SK-N-SH (cell line): ENCODE results near the gene PPRC1. TPM values are rescaled to one million over a fixed set of nuclear protein-coding genes. Genes with fewer than 3 reads are reported as not detected.

Source experiments
- CTCF ChIA-PET: fragments of 300-600, 350-600 bp; formaldehyde crosslinking; extraction: SDS; loops from one replicate; lab custom pipeline; 2021; lab: Yijun Ruan, JAX
- POLR2A ChIA-PET: fragments of 350-600 bp; sonication (Branson Sonifier 250); formaldehyde crosslinking; extraction: SDS; loops from one replicate; lab custom pipeline; 2020; ENCODE audit warnings: antibody characterized with exemption, inconsistent platforms; lab: Yijun Ruan, JAX
- DNase-seq: peaks from one replicate; pipeline ENCODE4 v3.0.0; 2012
- H2AFZ ChIP-seq: fragments of 200-600 bp; sonication (generic); 2 replicates; pipeline ENCODE4 v1.8.1; 2016; ENCODE audit warnings: antibody characterized with exemption, mild to moderate bottlenecking, low read depth
- H3F3A ChIP-seq: fragments of 200-600 bp; sonication (generic); replicated peaks from 2 replicates; pipeline ENCODE3; 2016; ENCODE audit warnings: antibody characterized with exemption, mild to moderate bottlenecking; ENCODE audit not compliant: insufficient read depth
- H3K27ac ChIP-seq, 2 experiments: fragments of 200-500 bp in 1 of 2; fragments of 200-600 bp in 1 of 2; sonication (Bioruptor generic) in 1 of 2; sonication (generic), shearing (Covaris generic) in 1 of 2; 2 replicates each; pipeline versions ENCODE4 v1.5.1 to v1.6.1; 2014 to 2016; ENCODE audit warnings: low read depth in 2 of 2, inconsistent platforms in 1 of 2, low read length in 1 of 2, mild to moderate bottlenecking in 1 of 2, mixed read lengths in 1 of 2
- H3K27me3 ChIP-seq: fragments of 200-600 bp; sonication (generic), shearing (Covaris generic); 2 replicates; pipeline ENCODE4 v1.6.1; 2016; ENCODE audit warnings: mixed run types; ENCODE audit not compliant: insufficient read depth
- H3K36me3 ChIP-seq, 2 experiments: fragments of 200-500 bp in 1 of 2; fragments of 200-600 bp in 1 of 2; sonication (Bioruptor generic) in 1 of 2; sonication (generic) in 1 of 2; replicated peaks in 1 of 2; 2 replicates each; pipeline versions ENCODE3 to v1.5.1; 2014 to 2016; ENCODE audit warnings: low read length in 1 of 2, mild to moderate bottlenecking in 1 of 2; ENCODE audit not compliant: insufficient read depth in 2 of 2, control insufficient read depth in 1 of 2
- H3K4me1 ChIP-seq, 2 experiments: fragments of 200-500 bp in 1 of 2; fragments of 200-600 bp in 1 of 2; sonication (Bioruptor generic) in 1 of 2; sonication (generic), shearing (Covaris generic) in 1 of 2; 2 replicates each; pipeline versions ENCODE4 v1.5.1 to v1.6.1; 2014 to 2016; ENCODE audit warnings: low read depth in 1 of 2, low read length in 1 of 2, mixed run types in 1 of 2; ENCODE audit not compliant: insufficient read depth in 2 of 2, control insufficient read depth in 1 of 2
- H3K4me2 ChIP-seq: fragments of 200-600 bp; sonication (generic), shearing (Covaris generic); 2 replicates; pipeline ENCODE4 v1.6.1; 2017; ENCODE audit warnings: mixed run types
- H3K4me3 ChIP-seq, 2 experiments: fragments of 200-500 bp in 1 of 2; fragments of 200-600 bp in 1 of 2; sonication (Bioruptor generic) in 1 of 2; sonication (generic), shearing (Covaris generic) in 1 of 2; 2 replicates each; pipeline versions ENCODE4 v1.5.1 to v1.8.1; 2014 to 2016; ENCODE audit warnings: low read depth in 2 of 2, inconsistent platforms in 1 of 2, low read length in 1 of 2, mild to moderate bottlenecking in 1 of 2, mixed read lengths in 1 of 2, moderate library complexity in 1 of 2
- H3K79me2 ChIP-seq: fragments of 200-600 bp; sonication (generic); 2 replicates; pipeline ENCODE4 v1.8.1; 2017; ENCODE audit warnings: mild to moderate bottlenecking; ENCODE audit not compliant: insufficient read depth
- H3K9ac ChIP-seq: fragments of 200-600 bp; sonication (generic); 2 replicates; pipeline ENCODE4 v1.6.1; 2017; ENCODE audit warnings: mixed run types
- H3K9me2 ChIP-seq: fragments of 200-600 bp; sonication (generic); 2 replicates; pipeline ENCODE4 v1.6.1; 2017; ENCODE audit warnings: mixed run types
- H3K9me3 ChIP-seq: fragments of 200-600 bp; sonication (generic); 2 replicates; pipeline ENCODE4 v1.6.1; 2017; ENCODE audit warnings: mixed run types, mild to moderate bottlenecking, moderate library complexity
- H4K20me1 ChIP-seq: fragments of 200-600 bp; sonication (generic); 2 replicates; pipeline ENCODE4 v1.6.1; 2017; ENCODE audit warnings: mild to moderate bottlenecking, mixed run types; ENCODE audit not compliant: insufficient read depth
- CHD2 ChIP-seq: fragments of 150-350 bp; IDR thresholded peaks from 2 replicates; pipeline ENCODE4 v1.6.1; 2018; ENCODE audit warnings: low read length; ENCODE audit not compliant: partially characterized antibody
- ELF1 ChIP-seq: IDR thresholded peaks from 2 replicates; pipeline ENCODE4 v1.4.0; 2012
- EP300 ChIP-seq, 2 experiments: IDR thresholded peaks; 2 replicates each; pipeline versions ENCODE4 v1.4.0 to v1.6.1; 2012; ENCODE audit warnings: borderline replicate concordance in 1 of 2, low read depth in 1 of 2, low read length in 1 of 2
- FOXJ3 ChIP-seq: sonication (generic); formaldehyde crosslinking; IDR thresholded peaks from 2 replicates; pipeline ENCODE4 v1.5.1; 2020; ENCODE audit warnings: mild to moderate bottlenecking, missing genetic modification reagents
- GABPA ChIP-seq: IDR thresholded peaks from 2 replicates; pipeline ENCODE4 v1.4.0; 2012; ENCODE audit warnings: low read depth, mild to moderate bottlenecking
- GATA2 ChIP-seq: sonication (generic); formaldehyde crosslinking; IDR thresholded peaks from 2 replicates; pipeline ENCODE4 v1.5.0; 2020; ENCODE audit warnings: mild to moderate bottlenecking, missing genetic modification reagents
- JUND ChIP-seq: IDR thresholded peaks from 2 replicates; pipeline ENCODE4 v1.4.0; 2012
- MXI1 ChIP-seq: IDR thresholded peaks from 2 replicates; pipeline ENCODE4 v1.6.1; 2012; ENCODE audit warnings: mild to moderate bottlenecking, low read depth, low read length, improper control_type of control experiment
- NFIC ChIP-seq: IDR thresholded peaks from 2 replicates; pipeline ENCODE4 v1.4.0; 2012; ENCODE audit warnings: borderline replicate concordance
- POLR2AphosphoS5 ChIP-seq: IDR thresholded peaks from 2 replicates; pipeline ENCODE4 v1.6.1; 2012; ENCODE audit warnings: low read depth, low read length
- RAD21 ChIP-seq: IDR thresholded peaks from 2 replicates; pipeline ENCODE4 v1.6.1; 2012; ENCODE audit warnings: mild to moderate bottlenecking, low read length
- REST ChIP-seq: IDR thresholded peaks from 2 replicates; pipeline ENCODE4 v1.6.1; 2012; ENCODE audit warnings: mild to moderate bottlenecking, low read depth, low read length, moderate library complexity
- SMC3 ChIP-seq: IDR thresholded peaks from 2 replicates; pipeline ENCODE4 v1.6.1; 2012; ENCODE audit warnings: low read depth, low read length, improper control_type of control experiment
- TCF12 ChIP-seq: IDR thresholded peaks from 2 replicates; pipeline ENCODE4 v1.4.0; 2012
- TEAD4 ChIP-seq: IDR thresholded peaks from 2 replicates; pipeline ENCODE4 v1.4.0; 2012; ENCODE audit warnings: mild to moderate bottlenecking, borderline replicate concordance; ENCODE audit not compliant: insufficient read depth
- YY1 ChIP-seq: IDR thresholded peaks from 2 replicates; pipeline ENCODE4 v1.4.0; 2012; ENCODE audit warnings: low read depth, mild to moderate bottlenecking
- ZBTB33 ChIP-seq: IDR thresholded peaks from 2 replicates; pipeline ENCODE4 v1.4.0; 2012; ENCODE audit warnings: low read depth, borderline replicate concordance
- WGBS: methylation state at CpG from one replicate; pipeline ENCODE4 v1.1.6; 2017; ENCODE audit warnings: low lambda C conversion rate; 5-methylcytosine and 5-hydroxymethylcytosine counted together
- polyA plus RNA-seq, 3 experiments: library from polyadenylated mRNA; depleted of rRNA; stranded (reverse); fragments of >200 nt; gene quantifications; 2 replicates each; pipeline ENCODE4 v1.2.3, GENCODE V29; 2012
- TF ChIP-seq, protein P1 (sequence below): IDR thresholded peaks from 2 replicates; pipeline ENCODE4 v1.4.0; 2012; ENCODE audit warnings: low read depth
- TF ChIP-seq, protein P2 (sequence below): fragments of 150-350 bp; IDR thresholded peaks from 2 replicates; pipeline ENCODE4 v1.6.1; 2017; ENCODE audit warnings: antibody characterized with exemption, low read length, low read depth, borderline replicate concordance
- TF ChIP-seq, protein P3 (sequence below): IDR thresholded peaks from 2 replicates; pipeline ENCODE4 v1.4.0; 2012; ENCODE audit warnings: low read depth, borderline replicate concordance

The PPRC1 gene
- polyA plus RNA-seq, 1 of the 3 experiments (the other 2 are of a cell fraction) = 23.1 TPM

DNA sequence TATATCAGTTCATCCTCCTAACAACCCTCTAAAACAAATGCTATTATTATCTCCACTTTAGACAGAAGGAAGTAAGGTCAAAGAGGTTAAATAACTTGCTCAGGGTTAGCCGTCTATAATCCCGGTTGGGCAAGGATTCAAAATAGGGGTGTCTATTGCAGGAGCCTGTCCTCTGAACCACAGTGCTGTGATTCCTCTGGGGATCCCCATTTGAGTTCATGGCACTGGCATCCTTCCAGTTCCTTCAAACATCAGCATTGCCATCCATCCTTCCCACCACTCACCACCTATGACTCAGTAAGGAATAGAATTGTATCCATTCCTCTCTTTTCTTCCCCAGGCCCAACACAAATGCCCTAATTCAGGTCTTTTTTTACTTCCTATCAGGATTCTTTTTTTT lies 42.1 kb upstream of the PPRC1 start:
- ChIA-PET CTCF (interaction anchor here (2.0 kb wide), 1 partner anchor 18 kb away, joined by 11 read pairs; no protein-coding TSS in a partner anchor), POLR2A (no interaction called here)
- no peak for DNase-seq

DNA sequence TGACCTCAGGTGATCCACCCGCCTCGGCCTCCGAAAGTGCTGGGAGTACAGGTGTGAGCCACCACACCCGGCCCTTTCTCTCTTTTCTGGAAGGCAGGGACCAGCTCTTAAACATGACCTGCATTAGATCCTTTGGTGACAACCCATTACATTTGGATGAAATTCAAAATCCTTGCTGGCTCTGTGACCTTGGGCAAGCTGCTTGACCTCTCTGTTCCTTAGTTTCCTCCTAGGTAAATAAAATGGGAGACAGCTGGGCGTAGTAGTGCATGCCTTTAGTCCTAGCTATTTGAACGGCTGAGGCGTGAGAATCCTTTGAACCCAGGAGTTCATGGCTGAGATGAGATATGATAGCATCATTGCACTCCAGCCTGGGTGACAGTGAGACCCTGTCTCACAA lies 36.4 kb upstream of the PPRC1 start:
- 94% methylated on average over 7 of the region's 7 CpGs for WGBS
- no peak overlapping the region for H2AFZ ChIP-seq
- no peaks in the 10 kb centered on the region for H4K20me1 ChIP-seq
- no peaks in the 10 kb centered on the region for H3K27me3 ChIP-seq
- no peak overlapping the region for H3K27ac ChIP-seq
- H3K4me2 ChIP-seq = no peak overlapping the region
- CTCF ChIA-PET = interaction anchor here (2.1 kb wide), 1 partner anchor 24 kb away, joined by 12 read pairs; no protein-coding TSS in a partner anchor
- POLR2A ChIA-PET = no interaction called here
- H3F3A ChIP-seq = peaks cover 5% of the 10 kb centered on the region
- no peaks in the 10 kb centered on the region for H3K4me1 ChIP-seq
- H3K79me2 ChIP-seq = no peaks in the 10 kb centered on the region
- H3K9me2 ChIP-seq = no peaks in the 10 kb centered on the region
- H3K9me3 ChIP-seq = no peaks in the 10 kb centered on the region
- no peak overlapping the region for H3K4me3 ChIP-seq
- H3K36me3 ChIP-seq = peaks cover 0 to 8% of the 10 kb centered on the region in 2 experiments
- no peak for DNase-seq
- H3K9ac ChIP-seq = no peak overlapping the region
- TF ChIP-seq RAD21 (no peak), YY1 (no peak), TEAD4 (no peak), FOXJ3 (no peak), POLR2AphosphoS5 (no peak), REST (no peak), EP300 (IDR thresholded peaks at IDR 0.05; ENCODE audit: borderline replicate concordance in 1 of 2, low read depth in 1 of 2, low read length in 1 of 2) (no peak), MXI1 (no peak), TCF12 (no peak), NFIC (no peak), CHD2 (no peak), GATA2 (CRISPR knock-in tag) (no peak), ELF1 (no peak), GABPA (no peak), SMC3 (no peak)
- TF ChIP-seq, protein P1, sequence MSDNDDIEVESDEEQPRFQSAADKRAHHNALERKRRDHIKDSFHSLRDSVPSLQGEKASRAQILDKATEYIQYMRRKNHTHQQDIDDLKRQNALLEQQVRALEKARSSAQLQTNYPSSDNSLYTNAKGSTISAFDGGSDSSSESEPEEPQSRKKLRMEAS = no peak
- TF ChIP-seq, protein P2, sequence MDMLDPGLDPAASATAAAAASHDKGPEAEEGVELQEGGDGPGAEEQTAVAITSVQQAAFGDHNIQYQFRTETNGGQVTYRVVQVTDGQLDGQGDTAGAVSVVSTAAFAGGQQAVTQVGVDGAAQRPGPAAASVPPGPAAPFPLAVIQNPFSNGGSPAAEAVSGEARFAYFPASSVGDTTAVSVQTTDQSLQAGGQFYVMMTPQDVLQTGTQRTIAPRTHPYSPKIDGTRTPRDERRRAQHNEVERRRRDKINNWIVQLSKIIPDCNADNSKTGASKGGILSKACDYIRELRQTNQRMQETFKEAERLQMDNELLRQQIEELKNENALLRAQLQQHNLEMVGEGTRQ = no peak

More for the DNA sequence above, 42.1 kb upstream of the PPRC1 start:
- no peak overlapping the region for H3K4me2 ChIP-seq
- no peaks in the 10 kb centered on the region for H3K36me3 ChIP-seq
- H3K27ac ChIP-seq = no peak overlapping the region
- H3K9me3 ChIP-seq = no peaks in the 10 kb centered on the region
- H3K4me3 ChIP-seq = no peak overlapping the region
- no peaks in the 10 kb centered on the region for H3K79me2 ChIP-seq
- H4K20me1 ChIP-seq = no peaks in the 10 kb centered on the region
- TF ChIP-seq, protein P3, sequence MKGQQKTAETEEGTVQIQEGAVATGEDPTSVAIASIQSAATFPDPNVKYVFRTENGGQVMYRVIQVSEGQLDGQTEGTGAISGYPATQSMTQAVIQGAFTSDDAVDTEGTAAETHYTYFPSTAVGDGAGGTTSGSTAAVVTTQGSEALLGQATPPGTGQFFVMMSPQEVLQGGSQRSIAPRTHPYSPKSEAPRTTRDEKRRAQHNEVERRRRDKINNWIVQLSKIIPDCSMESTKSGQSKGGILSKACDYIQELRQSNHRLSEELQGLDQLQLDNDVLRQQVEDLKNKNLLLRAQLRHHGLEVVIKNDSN = no peak
- TF ChIP-seq JUND (no peak), ZBTB33 (no peak), GABPA (no peak)
- no peaks in the 10 kb centered on the region for H3F3A ChIP-seq
- H2AFZ ChIP-seq = no peak overlapping the region
- WGBS = 90% methylated on average over 2 of the region's 2 CpGs
- H3K27me3 ChIP-seq = no peaks in the 10 kb centered on the region
- no peaks in the 10 kb centered on the region for H3K4me1 ChIP-seq
- no peak overlapping the region for H3K9ac ChIP-seq
- H3K9me2 ChIP-seq = no peaks in the 10 kb centered on the region
